Psoas muscle (tissue), 8 donors: ENCODE data around the gene SOS1. TPM values are rescaled to one million over a fixed set of nuclear protein-coding genes. Genes with fewer than 3 reads are reported as not detected.
A peak's percentile ranks its signal among the peaks of the same experiment; 100 is the strongest.

Experiments used
- ATAC-seq, 4 donors: fragments of 200-7000 bp; cut with Tn5 transposase; one replicate each; pipeline ENCODE4 v1.9.1; 2020; ENCODE audit warnings: moderate library complexity in 3 of 4, mild to moderate bottlenecking in 2 of 4
- DNase-seq, 2 donors: peaks; one replicate each; pipeline ENCODE4 v3.0.0-alpha.2; 2020
- H3K27ac ChIP-seq: fragments of 200-600 bp; one replicate; pipeline ENCODE4 v1.8.0; 2022
- H3K27me3 ChIP-seq, 3 donors: fragments of 200-600 bp in 1 of 3; one replicate each; pipeline versions ENCODE4 v1.6.1 to v1.8.0; 2013 to 2022; ENCODE audit warnings: low read length in 2 of 3, mild to moderate bottlenecking in 2 of 3, moderate library complexity in 1 of 3; ENCODE audit not compliant: insufficient read depth in 3 of 3
- H3K36me3 ChIP-seq, 2 donors: fragments of 200-600 bp in 1 of 2; one replicate each; pipeline versions ENCODE4 v1.6.1 to v1.8.0; 2013 to 2022; ENCODE audit warnings: low read depth in 1 of 2, mild to moderate bottlenecking in 1 of 2, moderate library complexity in 1 of 2; ENCODE audit not compliant: insufficient read depth in 1 of 2
- H3K4me1 ChIP-seq: fragments of 200-600 bp; one replicate; pipeline ENCODE4 v1.8.0; 2022
- H3K4me3 ChIP-seq: fragments of 200-600 bp; one replicate; pipeline ENCODE4 v1.8.0; 2022; ENCODE audit warnings: mild to moderate bottlenecking
- H3K9me3 ChIP-seq: fragments of 200-600 bp; one replicate; pipeline ENCODE4 v1.8.0; 2022
- CTCF ChIP-seq: fragments of 200-600 bp; IDR thresholded peaks from one replicate; pipeline ENCODE4 v1.8.0; 2022; ENCODE audit warnings: antibody characterized with exemption
- WGBS, 3 donors: extraction: QIAGEN DNeasy Blood & Tissue Kit; methylation state at CpG; one replicate each; pipeline versions ENCODE4 v1.1.6 to v1.1.7; 2013; 5-methylcytosine and 5-hydroxymethylcytosine counted together
- intact Hi-C, 2 donors: fragments of 100-400 bp; cut with DNase I; formaldehyde crosslinking; loops; one replicate each; pipeline versions ENCODE4 v1.11.0 to v1.14.2; 2022
- polyA plus RNA-seq, 3 donors: library from polyadenylated mRNA; stranded (reverse); fragments of 200-250 nt; gene quantifications; one replicate each; pipeline ENCODE4 v1.2.3, GENCODE V29; 2013
- total RNA-seq, 4 donors: library from RNA; stranded (reverse); fragmentation: NEBNext Ultra II Directional in 2 of 4; extraction: Animal tissue kit (Norgen Biotek cat#: 25700) in 2 of 4; gene quantifications; one replicate each; pipeline versions ENCODE4 v1.2.1 to v1.2.4, GENCODE V29; 2021 to 2023
- donor health status: healthy with polysubstance abuse.
- donor health status: DM: no; HTN: no; CAD: no; lungs with moderate emphysema.
- donor health status: Bipolar disorder and iron deficiency.
- donor health status: healthy.
- donor health status: DM: yes; HTN: yes; CAD: no.
- donor health status: DM: no; HTN: no; CAD: no.
- donor health status: DM: no; HTN: no; CAD: no.
- donor health status: DM: yes; HTN: yes; CAD: no.

Gene SOS1
- total and polyA plus RNA-seq, 7 donors: 4.9 to 35.7 (median 25.4) TPM

GRCh38 chr2:39124000-39124745, 3.3 kb upstream of the SOS1 start:
- intact Hi-C loops: no loop called here
- Histone ChIP-seq H3K9me3 (no peaks in the 10 kb centered on the region), H3K4me1 (peaks cover 25% of the 10 kb centered on the region), H3K36me3 (no peaks in the 10 kb centered on the region), H3K27ac (peak overlapping the region; percentile 94), H3K4me3 (peak overlapping the region; percentile 92), H3K27me3 (no peaks in the 10 kb centered on the region)
- ATAC-seq (peak; percentile 85 to 93 (median 88)), DNase-seq (peak; percentile 96 to 98)
- TF ChIP-seq CTCF: peak; percentile 56
- WGBS, 3 donors: 0% methylated on average over 55 to 58 of the region's 58 CpGs

GRCh38 chr2:39123436-39123999, 2.7 kb upstream of the SOS1 start:
- Histone ChIP-seq H3K27ac (peak overlapping the region; percentile 94), H3K4me3 (peak overlapping the region; percentile 92), H3K36me3 (no peaks in the 10 kb centered on the region), H3K9me3 (no peaks in the 10 kb centered on the region), H3K4me1 (peaks cover 31% of the 10 kb centered on the region), H3K27me3 (no peaks in the 10 kb centered on the region)
- WGBS, 3 donors: 61 to 72% (median 62%) methylated on average over 25 of the region's 25 CpGs
- DNase-seq: no peak
- no peak for TF ChIP-seq CTCF
- intact Hi-C loops: no loop called here
- no peak for ATAC-seq

- no peak for DNase-seq
- Histone ChIP-seq H3K9me3 (no peaks in the 10 kb centered on the region), H3K4me1 (peaks cover 50% of the 10 kb centered on the region), H3K4me3 (peak overlapping the region; percentile 92), H3K36me3 (no peaks in the 10 kb centered on the region), H3K27me3 (no peaks in the 10 kb centered on the region), H3K27ac (peak overlapping the region; percentile 94)
- 29 to 34% (median 34%) methylated on average over 7 of the region's 7 CpGs for WGBS, 3 donors
- TF ChIP-seq CTCF: no peak
- intact Hi-C loops: no loop called here
- no peak for ATAC-seq
These were observed 742 bp upstream of the SOS1 start for GRCh38 chr2:39121523-39122063.

GRCh38 chr2:39120521-39120770, 405 bp downstream of the SOS1 start:
- Histone ChIP-seq H3K4me3 (peak overlapping the region; percentile 92), H3K9me3 (no peaks in the 10 kb centered on the region), H3K36me3 (peaks cover 0 to 5% of the 10 kb centered on the region in 2 donors), H3K27ac (peak overlapping the region; percentile 94), H3K27me3 (no peaks in the 10 kb centered on the region), H3K4me1 (peaks cover 53% of the 10 kb centered on the region)
- DNase-seq (no peak), ATAC-seq (no peak)
- 0 to 1% (median 0%) methylated on average over 1 to 37 of the region's 37 CpGs for WGBS, 3 donors
- TF ChIP-seq CTCF: no peak
- intact Hi-C loops: loop anchor here in 1 of 2 donors (1.0 kb wide), 1 partner anchor 108 kb away; no protein-coding TSS in a partner anchor
